LHCN-M2 (cell line): ENCODE measurements around the gene GDPD4. TPM values are rescaled to one million over a fixed set of nuclear protein-coding genes. Genes with fewer than 3 reads are reported as not detected.
A peak's percentile ranks its signal among the peaks of the same experiment; 100 is the strongest.

Source experiments
- DNase-seq: peaks from one replicate; pipeline ENCODE4 v3.0.0-alpha.2; 2012; ENCODE audit warnings: low read depth
- total RNA-seq: library from RNA; depleted of rRNA; stranded (reverse); fragments of >200 nt; gene quantifications from 2 replicates; pipeline ENCODE4 v1.2.3, GENCODE V29; 2014

The GDPD4 gene
- total RNA-seq, 1 experiment from 2014 or later, result not detected

DNA sequence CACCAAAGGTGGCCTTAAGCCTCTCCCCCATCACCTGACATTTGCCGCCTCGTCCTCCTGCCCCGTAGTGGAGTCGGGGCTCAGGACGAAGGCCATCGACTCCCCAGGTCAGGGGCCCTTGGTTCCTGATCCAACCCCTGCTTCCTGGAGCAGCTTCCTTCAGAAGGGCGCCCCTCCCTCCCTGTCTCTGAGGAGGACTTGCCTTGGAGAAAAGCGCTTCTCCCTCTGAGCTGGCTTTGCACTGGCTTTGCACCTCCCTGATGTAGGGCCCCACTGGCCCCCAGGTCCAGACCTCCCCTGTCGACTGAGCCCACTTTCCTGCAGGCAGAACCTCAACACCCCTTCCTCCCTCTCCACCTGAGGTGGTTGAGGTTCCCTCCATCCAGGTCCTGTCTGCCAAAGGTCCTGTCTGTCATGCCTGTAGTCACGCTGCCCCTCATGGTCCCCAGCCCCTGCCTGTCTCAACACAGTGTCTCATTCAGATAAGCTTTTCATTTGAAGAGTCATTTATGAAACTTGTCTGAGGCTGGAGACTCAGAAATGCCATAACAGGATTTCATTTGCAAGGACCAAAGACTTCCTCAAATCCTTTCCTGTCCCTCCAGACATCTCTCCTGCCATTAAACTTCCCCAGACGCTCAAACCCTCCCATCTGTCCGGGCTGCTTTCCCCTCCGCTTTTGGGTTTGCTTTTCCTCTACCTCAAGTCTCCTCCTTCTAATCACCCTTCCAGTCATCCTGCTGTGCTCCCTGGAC, 95.0 kb downstream of the GDPD4 start:
- DNase-seq, result no peak

DNA sequence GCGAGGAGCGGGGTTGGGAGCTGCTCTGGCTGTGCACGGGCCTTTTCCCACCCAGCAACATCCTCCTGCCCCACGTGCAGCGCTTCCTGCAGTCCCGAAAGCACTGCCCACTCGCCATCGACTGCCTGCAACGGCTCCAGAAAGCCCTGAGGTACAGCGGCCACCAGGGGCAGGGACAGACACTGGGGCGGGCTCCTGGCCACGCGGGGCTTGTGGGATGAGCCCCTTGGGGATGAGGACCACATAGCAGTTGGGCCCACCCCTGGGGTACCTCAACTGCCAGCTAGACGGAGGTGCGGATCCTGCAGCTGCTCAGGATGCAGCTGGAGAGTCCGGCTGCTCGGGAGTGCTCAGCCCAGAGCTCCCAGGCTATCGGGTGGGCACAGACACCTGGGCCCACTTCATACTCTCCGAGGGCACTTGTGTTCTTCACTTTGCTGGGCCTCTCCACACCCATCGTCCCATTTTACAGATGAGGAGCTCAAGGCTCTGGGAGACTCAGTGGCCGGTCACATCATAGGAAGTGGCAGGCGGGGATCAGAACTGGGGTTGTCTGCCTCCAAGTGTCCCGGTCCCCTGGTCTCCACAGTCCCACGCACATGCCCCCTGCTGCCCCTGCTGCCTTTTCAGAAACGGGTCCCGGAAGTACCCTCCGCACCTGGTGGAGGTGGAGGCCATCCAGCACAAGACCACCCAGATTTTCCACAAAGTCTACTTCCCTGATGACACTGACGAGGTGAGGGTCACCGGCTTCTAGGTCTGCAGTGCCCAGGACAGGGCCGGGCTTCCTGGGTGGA, 95.8 kb downstream of the GDPD4 start:
- no peak for DNase-seq

DNA sequence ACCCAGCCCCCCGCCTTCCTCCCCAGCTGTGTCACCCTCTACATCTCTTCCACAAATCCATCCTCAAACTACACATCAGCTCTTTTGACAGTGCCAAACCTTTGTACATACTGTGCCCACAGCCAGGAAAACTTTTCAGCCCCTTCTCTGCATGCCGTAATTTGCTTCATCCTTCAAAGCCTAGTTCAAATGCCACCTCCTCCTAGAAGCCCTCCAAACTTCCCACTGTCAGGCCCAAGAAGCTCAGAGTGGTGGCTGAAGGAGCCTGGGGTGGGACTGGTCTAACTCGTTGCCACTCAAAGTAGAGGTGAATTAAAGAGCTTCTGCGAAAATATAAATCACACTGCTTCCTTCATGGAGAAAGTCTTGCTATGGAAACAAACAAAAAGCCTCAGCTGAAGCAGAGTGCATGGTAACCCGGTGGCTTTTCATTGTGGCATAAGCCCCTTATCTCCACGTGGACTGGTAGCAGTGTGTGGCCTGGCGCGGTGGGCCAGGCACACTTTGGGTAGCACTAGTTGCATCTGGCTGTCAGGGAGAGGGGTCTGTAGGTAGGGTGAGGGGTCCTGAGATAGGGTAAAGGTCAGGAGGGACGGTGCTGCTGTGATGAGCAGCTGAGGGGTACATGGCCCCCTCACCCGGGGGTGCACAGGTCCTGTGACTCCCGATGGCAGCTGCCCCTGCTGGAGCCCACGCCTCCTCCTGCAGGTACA, 96.6 kb downstream of the GDPD4 start:
- no peak for DNase-seq

DNA sequence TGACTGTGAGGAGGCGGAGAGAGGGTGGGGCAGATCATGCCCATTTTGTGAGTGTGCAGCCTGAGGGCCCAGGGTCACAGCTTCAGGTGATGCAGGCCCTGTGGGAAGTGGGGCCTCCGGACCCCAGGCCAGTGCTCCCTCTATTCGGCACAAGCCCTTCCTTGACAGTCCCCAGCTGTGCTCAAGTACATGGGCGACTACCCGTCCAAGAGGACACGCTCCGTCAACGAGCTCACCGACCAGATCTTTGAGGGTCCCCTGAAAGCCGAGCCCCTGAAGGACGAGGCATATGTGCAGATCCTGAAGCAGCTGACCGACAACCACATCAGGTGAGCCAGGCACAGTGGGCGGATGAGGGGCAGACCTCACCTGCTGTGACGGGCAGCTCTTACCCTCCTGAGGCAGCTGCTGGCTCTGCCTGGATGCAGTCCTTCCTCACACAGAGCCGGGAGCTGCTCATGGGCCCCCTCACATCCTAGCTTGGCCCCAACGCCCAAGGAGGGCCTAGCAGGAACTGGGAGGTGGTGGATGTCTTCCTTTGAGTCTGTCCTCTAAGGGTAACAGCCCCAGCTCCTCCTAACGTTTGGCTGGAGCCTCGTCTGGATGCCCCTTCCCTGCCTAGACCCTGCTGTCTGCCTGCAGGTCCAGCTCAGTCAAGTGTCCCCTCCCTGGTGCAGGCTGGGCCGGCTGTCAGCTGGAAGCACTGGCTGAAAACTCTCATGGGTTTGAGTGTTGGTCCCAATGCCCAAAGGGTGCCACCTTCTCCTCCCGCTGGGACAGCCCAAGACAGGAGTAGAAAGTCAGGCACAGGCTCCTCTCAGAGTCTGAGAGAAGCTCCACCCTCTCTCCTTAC, 97.4 kb downstream of the GDPD4 start:
- DNase-seq, result no peak

DNA sequence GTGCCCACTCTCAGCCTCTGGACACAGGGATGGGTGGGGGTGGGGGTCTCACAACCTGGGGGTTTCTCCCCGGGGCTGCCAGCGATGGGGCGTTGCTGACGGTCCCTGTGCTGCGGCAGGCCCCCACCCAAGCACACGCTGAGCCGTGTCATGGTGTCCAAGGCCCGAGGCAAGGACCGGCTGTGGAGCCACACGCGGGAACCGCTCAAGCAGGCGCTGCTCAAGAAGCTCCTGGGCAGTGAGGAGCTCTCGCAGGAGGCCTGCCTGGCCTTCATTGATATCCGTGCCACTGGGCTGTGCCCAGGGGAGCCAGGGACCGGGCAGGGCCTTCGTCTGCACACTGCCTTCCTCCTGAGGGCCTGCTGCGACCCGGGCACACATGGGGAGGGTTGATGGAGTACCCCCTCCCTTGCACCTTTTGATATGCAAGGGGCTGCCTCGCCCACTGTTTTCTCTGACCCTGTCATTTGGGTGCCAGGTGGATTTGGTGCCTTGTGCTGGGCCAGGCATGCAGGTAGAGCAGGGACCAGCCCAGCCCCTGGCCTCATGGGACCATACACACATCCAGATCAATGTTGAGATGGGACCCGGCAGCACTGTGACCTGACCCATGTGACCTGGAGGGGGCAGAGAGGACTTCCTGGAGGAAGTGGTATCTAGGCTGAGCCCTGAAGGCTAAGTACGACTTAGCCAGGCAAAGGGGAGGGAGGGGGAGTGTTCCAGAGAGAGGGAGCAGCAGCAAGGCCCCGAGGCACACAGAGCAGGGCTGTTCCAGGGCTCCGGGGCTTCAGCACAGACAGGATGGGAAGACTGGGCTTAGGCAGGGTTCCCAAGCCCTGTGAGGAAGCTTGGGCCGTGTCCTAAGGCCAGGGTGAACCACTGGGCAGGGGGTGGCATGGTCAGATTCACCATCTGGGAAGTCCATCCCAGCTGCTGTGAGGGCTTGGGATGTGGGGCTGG, 98.3 kb downstream of the GDPD4 start:
- no peak for DNase-seq

DNA sequence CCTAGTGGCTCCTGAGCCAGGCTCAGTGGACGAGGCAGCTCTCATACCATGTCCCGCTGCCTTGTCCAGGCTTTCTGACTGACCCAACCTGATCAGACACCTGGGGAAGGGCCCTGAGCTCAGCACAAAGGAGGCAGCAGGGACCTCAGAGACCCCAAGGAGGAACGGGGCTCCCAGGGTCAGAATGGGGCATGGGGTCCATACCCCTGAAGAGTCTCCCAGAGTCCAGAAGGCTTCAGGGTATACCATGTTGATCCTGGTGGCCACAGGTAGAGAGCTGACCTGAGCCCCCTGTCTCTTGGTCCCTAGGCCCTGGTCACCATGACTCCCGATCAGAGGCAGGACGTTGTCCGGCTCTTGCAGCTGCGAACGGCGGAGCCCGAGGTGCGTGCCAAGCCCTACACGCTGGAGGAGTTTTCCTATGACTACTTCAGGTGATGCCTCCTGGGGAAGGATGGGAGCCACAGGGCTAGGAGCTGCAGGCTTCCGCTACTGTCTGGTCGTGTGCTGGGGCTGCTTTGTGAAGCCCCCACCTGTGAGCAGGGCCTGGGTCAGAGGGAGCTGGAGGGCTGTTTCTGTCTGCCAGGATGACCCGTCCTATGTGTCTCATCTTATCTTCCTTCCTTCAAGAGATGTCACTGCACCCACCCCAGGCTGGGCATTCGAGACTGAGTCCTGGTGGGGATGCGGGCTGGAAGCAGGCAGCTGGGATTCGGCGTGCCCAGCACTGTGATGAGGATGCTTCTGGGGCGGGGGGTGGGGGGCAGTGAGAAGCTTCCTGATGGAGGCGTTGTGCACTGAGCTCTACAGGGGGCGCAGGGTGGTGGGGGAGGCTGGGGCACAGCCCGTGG, 99.3 kb downstream of the GDPD4 start:
- DNase-seq, result no peak

DNA sequence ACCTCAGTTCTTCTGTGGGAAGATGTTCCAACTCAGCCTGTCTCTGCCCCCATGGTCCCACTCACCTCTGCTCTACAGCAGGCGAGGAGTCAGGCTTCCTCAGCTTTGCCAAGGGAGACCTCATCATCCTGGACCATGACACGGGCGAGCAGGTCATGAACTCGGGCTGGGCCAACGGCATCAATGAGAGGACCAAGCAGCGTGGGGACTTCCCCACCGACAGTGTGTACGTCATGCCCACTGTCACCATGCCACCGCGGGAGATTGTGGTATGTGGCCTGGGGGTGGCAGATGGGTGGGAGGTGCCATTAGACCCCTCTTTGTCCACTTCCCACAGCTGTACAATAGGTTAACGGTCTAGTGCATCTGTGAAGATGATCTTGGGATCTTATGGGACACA, 100.1 kb downstream of the GDPD4 start:
- DNase-seq, result no peak

DNA sequence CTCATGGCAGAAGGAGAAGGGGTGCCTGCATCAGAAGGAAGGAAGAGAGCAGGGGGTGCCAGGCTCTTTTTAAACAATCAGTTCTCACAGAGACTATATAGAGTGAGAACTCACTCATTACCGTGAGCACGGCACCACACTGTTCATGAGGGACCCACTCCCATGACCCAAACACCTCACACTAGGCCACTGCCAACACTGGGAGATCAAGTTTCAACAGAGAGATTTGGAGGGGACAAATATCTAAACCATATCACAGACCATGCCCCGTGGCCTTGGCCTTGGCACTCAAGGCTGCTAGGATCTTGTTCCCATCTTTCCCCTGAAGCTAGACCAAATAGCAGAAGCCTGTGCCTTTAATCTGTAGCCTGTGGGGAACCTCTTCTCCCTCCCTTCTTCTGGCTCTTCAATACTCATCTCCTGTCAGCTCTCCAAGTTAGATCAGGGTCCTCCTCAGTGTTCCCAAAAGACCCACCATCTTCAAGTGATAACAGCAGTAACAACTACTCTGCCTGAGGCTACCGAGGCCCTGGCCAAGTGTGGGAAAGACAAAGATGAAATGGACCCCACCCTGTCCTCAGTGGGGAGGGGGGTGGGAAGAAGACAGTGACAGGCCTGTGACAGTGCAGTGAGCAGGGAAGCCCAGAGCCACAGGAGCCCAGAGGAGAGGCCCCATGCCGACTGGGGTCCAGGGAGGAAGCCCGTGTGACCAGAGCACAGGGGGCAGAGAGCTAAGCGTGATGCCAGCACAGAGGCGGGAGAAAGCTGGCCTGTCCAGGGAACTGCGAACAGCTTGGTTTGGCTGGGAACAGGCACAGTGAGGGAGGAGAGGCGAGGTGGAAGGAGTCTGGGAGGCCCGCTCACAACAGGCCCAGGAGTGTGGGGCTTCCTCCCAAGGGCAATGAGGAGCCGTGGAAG, 100.9 kb downstream of the GDPD4 start:
- DNase-seq, result no peak

DNA sequence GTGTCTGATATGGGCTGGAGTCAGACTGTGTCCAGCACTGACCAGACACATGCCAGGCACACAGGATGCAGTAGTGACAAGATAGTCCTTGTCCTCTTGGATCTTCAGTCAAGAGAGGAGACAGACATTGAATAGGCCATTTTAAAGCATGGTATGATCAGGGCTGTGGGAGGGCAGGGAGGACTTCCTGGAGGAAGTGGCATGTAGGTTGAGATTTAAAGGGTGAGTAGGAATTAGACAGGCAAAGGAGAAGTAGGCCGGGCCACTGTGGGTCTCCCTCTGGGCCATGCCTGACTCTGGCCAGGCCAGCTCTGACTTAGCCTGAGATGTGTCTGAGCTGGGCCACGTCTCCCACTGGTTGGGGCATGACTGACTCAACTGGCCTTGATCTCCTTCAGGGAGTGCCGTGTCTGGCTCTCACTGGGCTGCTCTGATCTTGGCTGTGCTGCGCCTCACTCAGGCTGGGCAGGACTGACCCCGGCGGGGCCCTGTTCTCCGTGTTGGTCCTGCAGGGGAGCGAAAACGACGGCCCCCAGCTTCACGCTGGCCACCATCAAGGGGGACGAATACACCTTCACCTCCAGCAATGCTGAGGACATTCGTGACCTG, 102.2 kb downstream of the GDPD4 start:
- DNase-seq, result no peak

DNA sequence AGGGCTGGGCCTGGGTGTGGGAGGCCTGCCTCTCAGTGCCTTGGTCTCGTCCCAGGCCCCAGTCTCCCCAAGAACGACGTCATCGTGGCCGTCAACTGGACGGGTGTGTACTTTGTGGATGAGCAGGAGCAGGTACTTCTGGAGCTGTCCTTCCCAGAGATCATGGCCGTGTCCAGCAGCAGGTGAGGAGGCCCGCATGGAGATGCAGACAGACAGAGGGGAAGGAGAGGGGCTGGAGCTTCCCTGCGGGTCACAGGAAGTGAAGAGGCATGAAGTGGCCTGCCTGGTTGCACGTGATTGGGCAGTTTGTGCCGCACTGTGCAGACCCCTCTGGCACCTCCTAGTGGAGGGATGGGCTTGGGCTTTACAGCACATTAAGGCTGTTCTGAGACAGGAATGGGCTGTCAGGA, 103.0 kb downstream of the GDPD4 start:
- peak; percentile 20 for DNase-seq

DNA sequence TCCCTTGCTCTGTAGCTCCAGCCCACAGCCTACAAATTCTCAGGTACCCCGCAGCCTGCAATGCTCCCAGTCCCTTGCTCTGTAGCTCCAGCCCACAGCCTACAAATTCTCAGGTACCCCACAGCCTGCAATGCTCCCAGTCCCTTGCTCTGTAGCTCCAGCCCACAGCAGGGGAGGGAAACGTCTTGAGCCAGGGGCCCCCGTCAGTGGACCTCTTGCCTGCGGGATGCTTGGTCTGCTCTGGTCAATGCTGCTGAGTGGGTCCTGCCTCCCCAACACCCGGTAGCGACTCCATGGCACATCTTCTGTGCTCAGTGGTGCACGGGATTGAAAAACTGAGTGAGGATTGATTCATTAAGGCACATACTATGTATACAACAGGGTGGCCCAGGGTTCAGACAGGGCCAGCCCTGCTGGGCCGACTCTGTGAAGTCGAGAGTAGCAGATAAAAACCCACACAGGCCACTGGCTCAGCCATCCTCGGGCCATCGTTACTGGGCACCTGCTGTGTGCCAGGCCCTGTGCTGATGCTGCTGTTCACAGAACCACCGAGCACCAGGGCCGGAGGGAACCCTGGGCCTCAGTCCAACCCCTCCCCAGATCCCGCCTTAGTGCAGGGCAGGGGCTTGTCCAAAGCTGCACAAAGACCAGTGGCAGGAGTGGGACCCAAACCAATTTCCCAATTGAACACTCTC, 103.7 kb downstream of the GDPD4 start:
- no peak for DNase-seq

DNA sequence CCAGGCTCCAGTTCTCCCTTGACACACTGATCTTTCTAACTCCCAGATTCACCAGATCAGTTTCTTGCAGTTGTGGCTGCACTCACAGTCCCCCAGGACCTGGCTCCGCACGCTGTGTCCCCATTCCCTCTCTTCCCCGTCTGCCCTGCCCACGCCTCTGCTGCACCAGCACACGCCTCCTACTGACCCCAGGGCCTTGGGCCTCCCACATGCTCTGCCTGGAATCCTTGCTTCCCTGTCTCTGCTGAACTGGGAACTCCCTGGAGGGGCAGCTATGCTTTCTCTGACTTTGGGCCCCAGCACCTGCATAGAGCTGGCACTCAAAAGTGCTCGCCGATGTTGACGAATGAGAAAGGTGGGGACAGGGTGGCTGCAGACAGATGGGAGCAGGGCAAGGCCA, 104.5 kb downstream of the GDPD4 start:
- DNase-seq, result no peak

DNA sequence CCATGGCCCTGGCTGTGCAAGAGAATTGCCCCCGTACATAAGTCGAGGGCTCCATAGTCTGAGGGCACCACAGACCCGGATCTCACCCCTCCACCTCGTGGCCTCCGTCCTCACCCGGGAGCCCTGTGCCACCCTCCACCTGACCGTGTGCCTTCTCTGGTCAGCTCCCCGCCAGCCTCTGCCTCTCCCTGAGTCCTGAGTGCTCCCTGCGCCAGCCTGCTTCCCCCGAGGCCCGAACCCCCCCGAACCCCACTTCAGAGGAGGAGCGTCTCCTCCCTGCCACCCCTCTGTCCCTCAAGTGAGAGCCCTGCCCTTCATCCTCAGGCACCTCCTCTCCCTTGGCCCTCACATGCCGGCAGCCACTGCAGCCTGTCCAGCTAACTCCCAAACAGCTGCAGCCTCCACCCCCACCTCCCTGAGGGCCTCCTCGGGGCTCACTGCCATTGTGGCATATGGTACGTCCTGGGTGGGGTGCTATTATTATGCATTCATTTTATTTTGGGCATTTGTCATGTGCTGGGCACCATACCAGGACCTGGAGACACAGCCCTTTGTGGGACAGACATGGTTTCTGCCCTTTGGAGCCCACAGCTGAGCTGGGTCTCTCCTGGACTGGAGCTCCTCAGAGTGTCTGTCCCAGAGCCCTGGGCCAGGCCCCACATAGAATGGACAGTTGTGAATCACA, 106.3 kb downstream of the GDPD4 start:
- DNase-seq, result peak; percentile 70

DNA sequence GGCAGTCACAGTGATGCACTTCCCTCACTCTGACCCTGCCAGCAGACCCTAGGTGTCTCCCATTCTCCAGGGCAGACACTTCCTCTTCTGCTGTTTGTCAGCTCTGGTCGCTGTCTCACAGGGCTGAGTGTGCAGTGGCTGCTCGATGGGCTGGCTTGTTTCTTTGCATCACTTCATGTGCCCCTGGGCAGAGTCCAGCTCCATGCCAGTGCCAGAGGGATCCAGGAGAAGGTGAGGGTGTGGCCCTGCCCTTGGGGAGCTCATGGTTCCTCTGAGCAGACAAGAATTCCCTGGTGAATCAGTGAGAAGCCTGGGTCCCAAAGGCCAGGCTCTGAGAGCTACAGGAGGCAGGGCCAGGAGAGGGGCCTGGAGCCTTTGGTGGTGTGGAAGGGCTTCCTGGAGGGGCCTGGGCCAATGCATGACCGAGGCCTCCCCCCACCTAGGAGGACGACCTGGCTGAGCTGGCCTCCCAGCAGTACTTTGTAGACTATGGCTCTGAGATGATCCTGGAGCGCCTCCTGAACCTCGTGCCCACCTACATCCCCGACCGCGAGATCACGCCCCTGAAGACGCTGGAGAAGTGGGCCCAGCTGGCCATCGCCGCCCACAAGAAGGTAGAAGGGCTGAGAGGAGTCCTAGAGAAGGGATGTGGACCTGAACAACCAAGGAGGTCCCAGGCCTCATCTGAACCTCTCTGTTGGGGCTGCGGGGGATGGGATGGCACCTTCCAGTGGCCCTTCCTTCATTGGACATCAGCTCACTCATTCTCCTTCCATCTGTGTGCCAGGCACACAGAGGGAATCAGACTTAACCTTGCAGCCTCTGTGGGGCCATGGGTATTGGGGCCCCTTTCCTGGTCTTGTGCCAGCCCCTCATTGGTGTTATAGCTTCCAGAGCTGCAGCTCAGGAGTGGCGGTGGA, 107.3 kb downstream of the GDPD4 start:
- no peak for DNase-seq

DNA sequence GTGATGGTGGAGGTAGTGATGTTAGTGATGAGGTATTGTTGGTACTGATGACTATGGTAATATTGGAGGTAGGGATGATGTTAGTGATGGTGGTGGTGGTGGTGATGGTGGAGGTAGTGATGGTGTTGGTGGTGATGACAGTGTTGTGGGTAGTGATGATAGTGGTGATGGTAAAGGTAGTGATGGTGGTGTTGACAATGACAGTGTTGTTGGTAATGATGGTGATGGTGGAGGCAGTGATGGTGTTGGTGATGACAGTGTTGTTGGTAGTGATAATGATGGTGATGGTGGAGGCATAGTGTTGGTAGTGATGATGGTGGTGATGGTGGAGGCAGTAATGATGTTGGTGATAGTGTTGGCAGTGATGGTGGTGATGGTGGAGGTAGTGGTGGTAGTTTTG, 108.3 kb downstream of the GDPD4 start:
- DNase-seq, result no peak
